Islet of Langerhans (tissue), 1 donor: Measurements from ENCODE around the gene TBC1D14.

ENCODE experiments used
- FAIRE-seq: peaks from one replicate; lab custom pipeline; 2011; peaks lifted over from hg19 to GRCh38; lab: Jason Lieb, UNC

TBC1D14 gene

GRCh38 chr4:6953751-6954380 is 44.2 kb downstream of the TBC1D14 start:
- FAIRE-seq, result no peak

- FAIRE-seq, result no peak
Observed at GRCh38 chr4:6955261-6955911, 45.8 kb downstream of the TBC1D14 start.

GRCh38 chr4:6956087-6956433 is 46.4 kb downstream of the TBC1D14 start:
- FAIRE-seq, result no peak

GRCh38 chr4:6956434-6957147 is 47.0 kb downstream of the TBC1D14 start:
- no peak for FAIRE-seq

- no peak for FAIRE-seq
Observed at GRCh38 chr4:6957148-6957520, 47.5 kb downstream of the TBC1D14 start.

GRCh38 chr4:6957994-6958393 is 48.4 kb downstream of the TBC1D14 start:
- no peak for FAIRE-seq

- FAIRE-seq, result no peak
Observed at GRCh38 chr4:6959261-6959660, 49.6 kb downstream of the TBC1D14 start.

- FAIRE-seq, result no peak
Observed at GRCh38 chr4:6960154-6960553, 50.5 kb downstream of the TBC1D14 start.

GRCh38 chr4:6960628-6961412 is 51.2 kb downstream of the TBC1D14 start:
- no peak for FAIRE-seq

GRCh38 chr4:6961496-6962210 is 52.0 kb downstream of the TBC1D14 start:
- FAIRE-seq, result no peak

GRCh38 chr4:6962211-6963041 is 52.8 kb downstream of the TBC1D14 start:
- no peak for FAIRE-seq

GRCh38 chr4:6963139-6963611 is 53.5 kb downstream of the TBC1D14 start:
- FAIRE-seq, result no peak

- no peak for FAIRE-seq
Observed at GRCh38 chr4:6964858-6965257, 55.2 kb downstream of the TBC1D14 start.

GRCh38 chr4:6965329-6965728 is 55.7 kb downstream of the TBC1D14 start:
- FAIRE-seq, result no peak

GRCh38 chr4:6967846-6968340 is 58.3 kb downstream of the TBC1D14 start:
- FAIRE-seq, result no peak

- FAIRE-seq, result no peak
Observed at GRCh38 chr4:6968496-6968895, 58.9 kb downstream of the TBC1D14 start.

- FAIRE-seq, result no peak
Observed at GRCh38 chr4:6969826-6970800, 60.5 kb downstream of the TBC1D14 start.

- no peak for FAIRE-seq
Observed at GRCh38 chr4:6971536-6972374, 62.1 kb downstream of the TBC1D14 start.

GRCh38 chr4:6972375-6972650 is 62.7 kb downstream of the TBC1D14 start:
- no peak for FAIRE-seq
